ENCODE data around the gene PPP2R3B. TPM values are rescaled to one million over a fixed set of nuclear protein-coding genes. Genes with fewer than 3 reads are reported as not detected.
"Not testable (repeated sequence)": the region's sequence is repeated elsewhere in the genome, so short reads cannot be mapped to it uniquely, and the experiment has no call there.

Gene PPP2R3B
- total RNA-seq, 1 donor from 2014 or later = 43.2 TPM

DNA sequence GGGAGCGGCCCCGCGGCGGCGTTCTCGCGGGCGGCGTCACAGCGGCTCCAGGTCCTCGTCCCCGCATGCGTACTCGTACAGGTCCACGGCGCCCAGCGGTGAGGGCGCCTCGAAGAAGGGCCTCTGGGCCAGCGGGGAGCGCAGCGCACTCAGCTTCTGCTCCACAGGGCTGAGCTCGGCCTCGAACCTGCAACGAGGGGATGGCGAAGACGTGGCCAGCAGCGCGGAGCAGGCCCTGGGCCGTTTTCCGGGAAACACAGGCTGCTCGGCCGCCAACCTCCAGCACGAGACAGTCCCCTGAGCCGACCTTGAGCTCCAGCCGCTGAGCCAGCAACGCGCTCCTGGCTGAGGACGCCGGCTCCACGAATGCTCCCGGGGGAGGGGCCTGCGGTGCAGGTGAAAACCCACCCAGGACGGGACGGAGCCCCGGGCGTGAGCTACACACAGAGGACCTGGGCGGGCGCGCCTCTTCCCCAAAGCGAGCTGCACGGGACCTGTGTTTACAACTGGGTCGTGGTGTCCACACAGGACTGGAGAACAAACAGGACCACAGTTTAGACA is 52.3 kb downstream of the PPP2R3B start:
- Mint-ChIP-seq H3K27me3 (ENCODE audit: insufficient read depth) (no peaks in the 10 kb centered on the region), H3K27ac (no peak overlapping the region), H3K4me3 (no peak overlapping the region), H3K9me3 (no peaks in the 10 kb centered on the region), H3K36me3 (ENCODE audit: low read depth) (peaks cover 18% of the 10 kb centered on the region), H3K4me1 (ENCODE audit: low read depth) (no peaks in the 10 kb centered on the region)
- intact Hi-C loops (cut with micrococcal nuclease) = no loop called here
- no peak for DNase-seq (ENCODE audit: low spot score)

DNA sequence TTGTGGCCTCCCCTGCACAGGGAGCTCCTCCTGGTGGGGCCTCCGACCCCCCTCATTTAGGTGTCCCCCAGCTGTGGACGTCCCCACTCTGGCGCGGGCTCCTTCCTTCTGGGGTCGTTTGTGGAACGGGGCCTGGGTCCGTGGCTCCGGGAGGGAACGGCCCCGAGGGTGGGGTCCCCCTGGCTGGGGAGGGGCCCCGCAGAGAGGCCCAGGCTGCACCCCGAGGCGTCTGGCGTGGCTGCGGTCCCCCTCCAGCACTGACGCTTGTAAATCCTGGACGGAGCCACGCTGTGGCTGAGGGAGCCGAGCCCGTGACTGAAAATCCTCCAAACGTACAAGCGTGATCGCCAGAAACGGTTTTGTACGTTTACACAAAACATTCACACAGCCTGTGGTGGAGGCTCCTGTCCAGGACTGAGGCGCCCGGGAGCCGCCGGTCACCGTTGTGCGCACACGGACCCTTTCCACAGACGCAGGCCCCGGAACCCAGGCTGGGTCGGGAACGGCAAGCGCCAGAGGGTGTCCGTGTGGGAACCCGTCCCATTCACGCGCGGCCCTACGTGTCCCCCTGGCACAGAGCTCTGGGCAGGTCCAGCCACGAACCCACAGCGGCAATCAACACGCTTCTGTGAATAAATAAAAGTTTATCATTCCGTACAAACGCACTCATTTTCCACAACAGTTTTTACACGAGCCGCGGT is 52.9 kb downstream of the PPP2R3B start:
- no peak overlapping the region for H3K4me3 Mint-ChIP-seq
- no peaks in the 10 kb centered on the region for H3K27me3 Mint-ChIP-seq (ENCODE audit: insufficient read depth)
- intact Hi-C loops (cut with micrococcal nuclease) = no loop called here
- no peak for DNase-seq (ENCODE audit: low spot score)
- H3K9me3 Mint-ChIP-seq = no peaks in the 10 kb centered on the region
- no peaks in the 10 kb centered on the region for H3K4me1 Mint-ChIP-seq (ENCODE audit: low read depth)
- no peak overlapping the region for H3K27ac Mint-ChIP-seq
- H3K36me3 Mint-ChIP-seq (ENCODE audit: low read depth) = peaks cover 17% of the 10 kb centered on the region

DNA sequence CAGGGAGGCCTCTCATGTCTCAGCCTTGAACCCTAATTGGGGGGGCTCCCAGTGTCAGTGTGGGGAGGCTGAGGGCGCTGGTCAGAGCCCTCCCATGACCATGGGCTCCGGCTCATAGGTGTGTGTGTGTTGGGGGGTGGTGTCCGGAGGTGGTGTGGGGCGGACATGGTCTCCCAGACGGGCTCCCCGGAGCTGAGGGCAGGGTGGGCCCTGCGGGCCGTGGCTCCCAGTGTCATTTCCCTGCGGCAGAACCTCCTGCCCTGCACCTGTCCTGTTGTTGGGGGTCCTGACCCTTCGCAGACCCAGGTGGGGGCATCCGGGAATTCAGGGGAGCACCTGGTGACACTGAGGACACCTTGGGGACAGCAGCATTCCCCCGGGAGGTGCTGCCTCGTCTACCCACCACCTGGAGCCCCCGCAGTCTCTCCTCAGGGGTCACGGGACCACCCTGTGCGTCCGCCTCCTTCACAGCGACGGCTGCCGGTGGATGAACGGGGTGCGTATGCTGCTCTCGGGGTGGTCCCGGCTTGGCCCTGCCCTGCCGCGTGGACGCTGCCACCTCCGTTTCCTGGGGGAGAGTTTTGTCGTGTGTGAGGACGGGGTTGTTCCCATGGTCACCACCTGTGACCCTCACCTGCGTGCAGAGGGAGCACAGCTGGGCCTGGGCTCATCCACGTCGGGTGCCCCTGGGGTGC is 53.6 kb downstream of the PPP2R3B start:
- H3K4me3 Mint-ChIP-seq = no peak overlapping the region
- no peak overlapping the region for H3K27ac Mint-ChIP-seq
- peaks cover 13% of the 10 kb centered on the region for H3K36me3 Mint-ChIP-seq (ENCODE audit: low read depth)
- intact Hi-C loops (cut with micrococcal nuclease) = no loop called here
- H3K4me1 Mint-ChIP-seq (ENCODE audit: low read depth) = no peaks in the 10 kb centered on the region
- DNase-seq (ENCODE audit: low spot score) = no peak
- no peaks in the 10 kb centered on the region for H3K27me3 Mint-ChIP-seq (ENCODE audit: insufficient read depth)
- H3K9me3 Mint-ChIP-seq = no peaks in the 10 kb centered on the region

DNA sequence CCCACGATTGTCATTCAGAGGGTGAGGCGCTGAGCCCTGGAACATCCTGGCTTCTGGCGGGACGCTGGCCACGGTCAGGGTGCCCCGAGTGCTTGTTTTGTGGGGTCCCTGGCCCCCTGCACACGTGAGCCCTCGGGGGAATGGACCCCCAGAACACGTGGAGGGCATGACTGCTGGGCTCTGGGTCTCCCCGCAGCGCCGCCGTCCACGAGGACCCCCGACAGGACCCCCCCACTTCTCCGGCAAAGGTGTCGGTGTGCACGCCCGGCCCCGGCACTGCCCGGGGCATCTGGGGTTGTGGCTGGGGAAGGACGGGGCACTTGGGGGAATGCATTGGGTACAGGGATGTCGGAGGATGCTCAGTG is 54.2 kb downstream of the PPP2R3B start:
- H3K27me3 Mint-ChIP-seq (ENCODE audit: insufficient read depth) = no peaks in the 10 kb centered on the region
- H3K36me3 Mint-ChIP-seq (ENCODE audit: low read depth) = peaks cover 10% of the 10 kb centered on the region
- H3K27ac Mint-ChIP-seq = no peak overlapping the region
- H3K4me3 Mint-ChIP-seq = no peak overlapping the region
- DNase-seq (ENCODE audit: low spot score) = no peak
- H3K4me1 Mint-ChIP-seq (ENCODE audit: low read depth) = no peaks in the 10 kb centered on the region
- intact Hi-C loops (cut with micrococcal nuclease) = no loop called here
- no peaks in the 10 kb centered on the region for H3K9me3 Mint-ChIP-seq

DNA sequence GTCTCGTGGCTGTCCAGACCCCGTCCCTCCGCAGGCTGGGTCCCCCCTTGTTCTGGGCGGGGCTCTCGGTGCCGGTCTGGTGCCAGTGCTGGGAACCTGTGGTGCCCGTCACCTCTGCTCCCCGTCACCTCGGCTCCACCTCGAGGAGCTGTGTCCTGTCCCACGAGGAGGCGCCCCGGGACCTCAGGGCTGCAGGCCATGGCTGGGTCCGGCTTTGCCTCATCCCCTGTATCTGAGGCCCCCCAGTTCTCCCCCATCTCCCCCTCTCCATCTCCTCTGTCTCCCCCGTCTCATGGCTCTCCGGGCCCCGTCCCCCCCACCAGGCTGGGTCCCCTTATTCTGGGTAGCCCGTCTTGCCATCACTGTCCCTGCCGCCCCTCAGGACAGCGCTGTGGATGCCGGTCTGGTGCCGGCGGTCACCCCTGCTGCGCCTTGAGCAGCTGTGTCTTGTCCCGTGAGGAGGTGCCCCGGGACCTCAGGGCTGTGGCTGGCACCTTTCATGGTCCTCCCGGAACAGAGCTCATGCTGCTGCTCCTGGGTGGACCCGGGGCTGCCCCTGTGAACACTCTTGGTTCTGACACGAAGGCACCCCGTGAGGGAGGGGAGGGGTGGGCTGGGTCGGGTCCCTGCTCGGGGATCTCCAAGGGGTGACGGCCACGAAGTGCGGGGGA is 54.7 kb downstream of the PPP2R3B start:
- Mint-ChIP-seq H3K4me1 (ENCODE audit: low read depth) (no peaks in the 10 kb centered on the region), H3K27me3 (ENCODE audit: insufficient read depth) (no peaks in the 10 kb centered on the region), H3K9me3 (no peaks in the 10 kb centered on the region), H3K4me3 (no peak overlapping the region), H3K36me3 (ENCODE audit: low read depth) (peaks cover 7% of the 10 kb centered on the region), H3K27ac (no peak overlapping the region)
- no peak for DNase-seq (ENCODE audit: low spot score)
- intact Hi-C loops (cut with micrococcal nuclease) = no loop called here

DNA sequence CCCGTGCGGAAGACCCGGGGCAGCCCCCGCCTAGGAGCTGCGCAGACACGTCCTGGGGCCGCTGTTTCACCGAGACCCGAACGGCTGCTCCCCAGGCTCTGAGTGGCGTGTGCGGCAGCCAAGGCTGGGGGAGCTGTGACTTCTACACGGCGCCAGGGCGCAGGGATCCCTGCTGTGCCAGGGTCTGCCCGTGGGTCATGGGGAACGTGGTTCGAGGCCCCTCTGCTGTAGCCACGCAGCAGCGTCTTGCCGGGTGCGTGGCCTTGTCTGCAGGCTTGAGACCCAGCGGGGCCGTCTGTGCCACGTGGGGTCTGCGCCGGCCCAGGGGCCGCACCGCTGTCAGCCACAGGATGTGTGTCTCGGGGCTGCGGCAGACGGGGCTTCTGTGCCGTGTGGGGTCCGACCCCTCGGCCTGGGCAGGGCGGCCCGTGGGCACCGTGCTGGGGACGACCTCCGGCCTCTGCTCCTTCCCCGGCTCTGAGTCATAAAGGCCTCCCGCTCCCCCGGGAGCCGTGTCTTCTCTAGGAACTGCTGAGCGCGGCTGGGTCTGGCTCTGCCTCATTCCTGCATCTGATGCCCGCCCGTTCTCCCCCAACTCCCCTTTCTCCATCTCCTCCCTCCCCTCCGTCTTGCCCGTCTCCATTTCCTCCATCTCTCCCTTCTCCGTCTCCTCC is 55.4 kb downstream of the PPP2R3B start:
- H3K36me3 Mint-ChIP-seq (ENCODE audit: low read depth) = peaks cover 3% of the 10 kb centered on the region
- H3K27ac Mint-ChIP-seq = no peak overlapping the region
- H3K4me1 Mint-ChIP-seq (ENCODE audit: low read depth) = no peaks in the 10 kb centered on the region
- H3K4me3 Mint-ChIP-seq = no peak overlapping the region
- no peaks in the 10 kb centered on the region for H3K27me3 Mint-ChIP-seq (ENCODE audit: insufficient read depth)
- intact Hi-C loops (cut with micrococcal nuclease) = no loop called here
- no peaks in the 10 kb centered on the region for H3K9me3 Mint-ChIP-seq
- DNase-seq (ENCODE audit: low spot score) = no peak

DNA sequence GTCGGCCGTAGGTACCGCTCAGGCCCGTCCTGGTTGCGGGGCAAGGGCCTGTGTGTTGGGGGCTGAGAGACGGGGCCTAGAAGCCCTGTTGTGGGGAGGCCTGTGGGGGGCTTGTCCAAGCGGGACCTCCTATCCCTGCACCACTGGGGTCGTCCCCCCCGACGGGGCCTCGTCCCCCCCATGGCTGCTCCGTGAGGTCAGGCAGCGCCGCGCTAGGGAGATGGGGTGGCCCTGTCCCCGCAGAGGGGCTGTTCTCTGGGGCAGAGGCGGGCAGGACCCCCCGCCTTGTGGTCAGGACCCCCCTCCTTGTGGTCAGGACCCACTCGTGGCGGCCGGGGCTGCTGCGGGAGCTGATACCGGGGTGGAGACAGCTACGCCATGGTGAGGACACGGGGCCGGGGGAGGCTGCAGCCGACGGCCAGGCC is 56.0 kb downstream of the PPP2R3B start:
- no peaks in the 10 kb centered on the region for H3K4me1 Mint-ChIP-seq (ENCODE audit: low read depth)
- H3K4me3 Mint-ChIP-seq = no peak overlapping the region
- no peaks in the 10 kb centered on the region for H3K9me3 Mint-ChIP-seq
- no peak overlapping the region for H3K27ac Mint-ChIP-seq
- no peaks in the 10 kb centered on the region for H3K27me3 Mint-ChIP-seq (ENCODE audit: insufficient read depth)
- intact Hi-C loops (cut with micrococcal nuclease) = no loop called here
- DNase-seq (ENCODE audit: low spot score) = no peak
- no peaks in the 10 kb centered on the region for H3K36me3 Mint-ChIP-seq (ENCODE audit: low read depth)

DNA sequence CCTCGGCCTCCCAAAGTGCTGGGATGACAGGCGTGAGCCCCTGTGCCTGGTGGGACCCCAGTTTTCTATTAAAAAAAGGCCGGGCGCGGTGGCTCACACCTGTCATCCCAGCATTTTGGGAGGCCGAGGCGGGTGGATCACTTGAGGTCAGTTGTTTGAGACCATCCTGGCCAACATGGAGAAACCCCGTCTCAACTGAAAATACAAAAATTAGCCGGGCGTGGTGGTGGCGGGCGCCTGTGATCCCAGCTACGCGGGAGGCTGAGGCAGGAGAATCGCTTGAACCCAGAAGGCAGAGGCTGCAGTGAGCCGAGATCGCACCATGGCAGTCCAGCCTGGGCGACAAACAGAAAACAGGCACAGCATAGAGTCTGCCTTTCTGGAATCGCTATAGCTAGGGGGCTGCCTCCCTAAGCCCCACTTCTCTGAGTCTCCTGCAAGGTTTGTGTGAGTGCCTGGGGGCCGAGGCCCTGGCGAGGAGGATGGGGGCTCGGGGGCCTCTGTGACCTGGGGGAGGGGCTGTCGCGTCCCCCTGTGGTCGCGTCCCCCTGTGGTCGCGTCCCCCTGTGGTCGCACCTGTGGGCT is 56.5 kb downstream of the PPP2R3B start:
- H3K27ac Mint-ChIP-seq; H3K4me3 Mint-ChIP-seq; DNase-seq (ENCODE audit: low spot score); H3K4me1 Mint-ChIP-seq (ENCODE audit: low read depth); H3K27me3 Mint-ChIP-seq (ENCODE audit: insufficient read depth); H3K36me3 Mint-ChIP-seq (ENCODE audit: low read depth); H3K9me3 Mint-ChIP-seq; intact Hi-C loops (cut with micrococcal nuclease): not testable (repeated sequence)

DNA sequence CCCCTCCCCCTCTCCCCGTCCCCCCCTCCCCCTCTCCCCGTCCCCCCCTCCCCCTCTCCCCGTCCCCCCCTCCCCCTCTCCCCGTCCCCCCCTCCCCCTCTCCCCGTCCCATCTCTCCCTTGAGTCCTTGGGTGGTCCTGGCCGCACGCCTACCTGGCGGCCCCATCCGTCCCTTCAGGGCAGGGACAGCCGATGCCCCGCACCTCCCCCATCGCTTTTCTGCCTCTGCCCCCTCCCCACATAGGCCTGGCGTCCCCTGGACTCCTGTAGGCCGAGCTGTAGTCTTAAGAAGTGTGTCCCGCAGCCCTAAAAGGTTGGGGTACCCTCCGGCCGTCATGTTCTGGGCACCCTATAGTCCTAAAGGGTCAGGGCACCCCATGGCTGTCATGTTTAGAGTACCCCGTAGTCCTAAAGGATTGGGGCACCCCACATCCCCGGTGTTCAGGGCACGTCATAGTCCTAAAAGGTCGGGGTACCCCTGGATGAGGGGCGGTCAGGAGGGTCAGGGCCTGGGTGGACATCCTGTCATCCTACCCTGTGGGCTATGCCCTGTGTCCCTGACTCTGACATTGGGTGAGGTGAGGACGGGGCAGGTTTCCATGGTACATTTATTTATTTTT is 57.3 kb downstream of the PPP2R3B start:
- Mint-ChIP-seq H3K27me3 (ENCODE audit: insufficient read depth) (no peaks in the 10 kb centered on the region), H3K4me3 (no peak overlapping the region), H3K36me3 (ENCODE audit: low read depth) (no peaks in the 10 kb centered on the region), H3K4me1 (ENCODE audit: low read depth) (no peaks in the 10 kb centered on the region), H3K9me3 (no peaks in the 10 kb centered on the region), H3K27ac (no peak overlapping the region)
- intact Hi-C loops (cut with micrococcal nuclease) = no loop called here
- no peak for DNase-seq (ENCODE audit: low spot score)

DNA sequence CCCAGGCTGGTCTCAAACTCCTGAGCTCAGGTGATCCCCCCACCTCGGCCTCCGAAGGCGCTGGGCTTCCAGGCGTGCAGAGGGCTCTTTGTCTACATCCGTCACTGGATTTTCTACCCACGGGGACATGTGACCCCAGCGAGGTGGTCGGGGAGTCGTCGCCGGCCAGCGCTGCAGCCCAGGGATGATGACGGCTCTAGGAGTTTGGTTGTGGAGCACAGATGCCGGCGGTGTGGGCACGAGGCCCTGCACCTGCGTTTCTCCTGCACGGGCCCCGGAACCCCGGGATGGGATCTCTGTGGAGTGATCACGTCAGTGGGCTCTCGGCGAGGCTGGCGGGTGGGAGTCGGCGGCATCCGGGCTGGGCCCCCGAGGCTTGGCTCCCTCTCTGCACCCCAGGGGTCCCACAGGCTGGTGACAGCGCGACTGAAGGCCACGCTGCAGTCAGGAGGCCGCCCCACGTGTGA is 59.0 kb downstream of the PPP2R3B start:
- Mint-ChIP-seq H3K9me3 (no peaks in the 10 kb centered on the region), H3K4me1 (ENCODE audit: low read depth) (peaks cover 6% of the 10 kb centered on the region), H3K36me3 (ENCODE audit: low read depth) (no peaks in the 10 kb centered on the region), H3K27me3 (ENCODE audit: insufficient read depth) (no peaks in the 10 kb centered on the region), H3K4me3 (no peak overlapping the region), H3K27ac (no peak overlapping the region)
- intact Hi-C loops (cut with micrococcal nuclease) = no loop called here
- DNase-seq (ENCODE audit: low spot score) = no peak

DNA sequence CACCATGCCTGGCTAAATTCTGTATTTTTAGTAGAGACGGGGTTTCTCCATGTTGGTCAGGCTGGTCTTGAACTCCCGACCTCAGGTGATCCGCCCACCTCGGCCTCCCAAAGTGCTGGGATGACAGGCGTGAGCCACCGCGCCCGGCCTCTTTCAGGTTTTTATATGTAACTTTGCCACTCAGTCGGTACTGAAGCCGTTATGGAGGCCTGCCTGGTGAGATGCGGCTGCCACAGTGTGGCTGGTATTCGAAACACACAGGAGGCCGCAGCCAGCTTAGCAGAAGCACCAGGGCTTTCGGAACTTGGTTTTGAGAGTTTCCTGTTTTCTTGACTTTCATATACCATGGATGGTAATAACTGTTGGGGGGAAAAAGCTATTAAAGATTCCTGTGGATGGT is 62.0 kb downstream of the PPP2R3B start:
- H3K27me3 Mint-ChIP-seq (ENCODE audit: insufficient read depth); H3K4me3 Mint-ChIP-seq; DNase-seq (ENCODE audit: low spot score); H3K36me3 Mint-ChIP-seq (ENCODE audit: low read depth); H3K27ac Mint-ChIP-seq; H3K9me3 Mint-ChIP-seq; intact Hi-C loops (cut with micrococcal nuclease): not testable (repeated sequence)
- H3K4me1 Mint-ChIP-seq (ENCODE audit: low read depth) = peaks cover 18% of the 10 kb centered on the region
